PFSK-1 (cell line): ENCODE results near the gene CHD6.

Source experiments
- FOXP2 ChIP-seq: optimal IDR thresholded peaks from 2 replicates; pipeline ENCODE3; 2011; ENCODE audit warnings: borderline replicate concordance, control low read depth, inconsistent platforms; ENCODE audit not compliant: insufficient read depth; ENCODE audit errors: extremely low read length, extremely low read depth
- POLR2AphosphoS5 ChIP-seq: IDR thresholded peaks from 2 replicates; pipeline ENCODE4 v1.6.1; 2012; ENCODE audit warnings: low read depth, mild to moderate bottlenecking, control low read depth, low read length, moderate library complexity
- SIN3A ChIP-seq: IDR thresholded peaks from 2 replicates; pipeline ENCODE4 v1.6.1; 2012; ENCODE audit warnings: mild to moderate bottlenecking, low read length, moderate library complexity, borderline replicate concordance; ENCODE audit not compliant: insufficient read depth
- TAF1 ChIP-seq: IDR thresholded peaks from 2 replicates; pipeline ENCODE4 v1.6.1; 2012; ENCODE audit warnings: low read length, control low read depth, borderline replicate concordance; ENCODE audit not compliant: insufficient read depth
- TF ChIP-seq, protein P1 (sequence below), 2 experiments: IDR thresholded peaks; 2 replicates each; pipeline versions ENCODE4 v1.6.1 to v1.8.0; 2011 to 2012; ENCODE audit warnings: low read depth in 2 of 2, low read length in 2 of 2, control low read depth in 1 of 2, inconsistent platforms in 1 of 2, mild to moderate bottlenecking in 1 of 2, moderate library complexity in 1 of 2; ENCODE audit not compliant: insufficient read depth in 1 of 2

CHD6 gene

DNA sequence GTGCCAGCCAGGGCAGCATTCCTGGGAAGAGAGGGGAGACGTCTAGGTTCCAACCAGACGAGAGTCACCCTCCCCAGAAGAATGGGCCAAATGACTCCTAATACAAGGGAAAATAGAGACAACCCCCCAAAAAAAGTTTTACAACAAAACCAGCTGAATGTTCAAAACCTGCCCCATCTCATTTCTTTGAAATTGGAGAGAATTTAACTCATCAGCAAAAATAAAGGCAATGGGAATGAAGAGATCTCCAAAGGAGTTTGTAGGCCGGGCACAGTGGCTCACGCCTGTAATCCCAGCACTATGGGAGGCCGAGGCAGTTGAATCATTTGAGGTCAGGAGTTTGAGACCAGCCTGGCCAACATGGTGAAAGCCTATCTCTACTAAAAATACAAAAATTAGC is 241.8 kb downstream of the CHD6 start:
- TF ChIP-seq POLR2AphosphoS5 (no peak), FOXP2 (no peak), SIN3A (no peak)

DNA sequence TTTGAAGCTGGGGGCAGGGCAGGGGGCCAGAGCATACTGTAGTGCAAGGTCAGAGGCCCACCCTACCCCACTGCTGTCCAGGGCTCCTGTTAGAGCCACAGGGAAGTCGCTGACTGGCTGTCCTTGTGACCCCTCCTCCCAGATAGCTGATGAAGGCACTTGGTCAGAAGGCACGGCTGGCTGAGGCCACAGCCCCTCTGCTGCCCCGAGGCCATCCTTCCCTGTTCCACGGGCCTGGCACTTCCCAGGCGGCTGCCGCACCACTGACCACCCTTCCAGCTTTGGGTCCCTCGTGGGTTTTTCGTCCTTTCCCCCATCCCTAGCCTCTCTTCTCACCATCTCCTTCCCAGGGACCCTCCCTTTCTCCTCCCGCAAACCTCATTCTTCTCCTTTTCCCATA is 242.3 kb downstream of the CHD6 start:
- TF ChIP-seq POLR2AphosphoS5, result no peak
- no peak for TF ChIP-seq FOXP2
- no peak for TF ChIP-seq TAF1
- no peak for TF ChIP-seq SIN3A
- TF ChIP-seq, protein P1, sequence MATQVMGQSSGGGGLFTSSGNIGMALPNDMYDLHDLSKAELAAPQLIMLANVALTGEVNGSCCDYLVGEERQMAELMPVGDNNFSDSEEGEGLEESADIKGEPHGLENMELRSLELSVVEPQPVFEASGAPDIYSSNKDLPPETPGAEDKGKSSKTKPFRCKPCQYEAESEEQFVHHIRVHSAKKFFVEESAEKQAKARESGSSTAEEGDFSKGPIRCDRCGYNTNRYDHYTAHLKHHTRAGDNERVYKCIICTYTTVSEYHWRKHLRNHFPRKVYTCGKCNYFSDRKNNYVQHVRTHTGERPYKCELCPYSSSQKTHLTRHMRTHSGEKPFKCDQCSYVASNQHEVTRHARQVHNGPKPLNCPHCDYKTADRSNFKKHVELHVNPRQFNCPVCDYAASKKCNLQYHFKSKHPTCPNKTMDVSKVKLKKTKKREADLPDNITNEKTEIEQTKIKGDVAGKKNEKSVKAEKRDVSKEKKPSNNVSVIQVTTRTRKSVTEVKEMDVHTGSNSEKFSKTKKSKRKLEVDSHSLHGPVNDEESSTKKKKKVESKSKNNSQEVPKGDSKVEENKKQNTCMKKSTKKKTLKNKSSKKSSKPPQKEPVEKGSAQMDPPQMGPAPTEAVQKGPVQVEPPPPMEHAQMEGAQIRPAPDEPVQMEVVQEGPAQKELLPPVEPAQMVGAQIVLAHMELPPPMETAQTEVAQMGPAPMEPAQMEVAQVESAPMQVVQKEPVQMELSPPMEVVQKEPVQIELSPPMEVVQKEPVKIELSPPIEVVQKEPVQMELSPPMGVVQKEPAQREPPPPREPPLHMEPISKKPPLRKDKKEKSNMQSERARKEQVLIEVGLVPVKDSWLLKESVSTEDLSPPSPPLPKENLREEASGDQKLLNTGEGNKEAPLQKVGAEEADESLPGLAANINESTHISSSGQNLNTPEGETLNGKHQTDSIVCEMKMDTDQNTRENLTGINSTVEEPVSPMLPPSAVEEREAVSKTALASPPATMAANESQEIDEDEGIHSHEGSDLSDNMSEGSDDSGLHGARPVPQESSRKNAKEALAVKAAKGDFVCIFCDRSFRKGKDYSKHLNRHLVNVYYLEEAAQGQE (IDR thresholded peaks at IDR 0.05; ENCODE audit: insufficient read depth in 1 of 2, low read depth in 2 of 2, low read length in 2 of 2), result no peak

- TF ChIP-seq POLR2AphosphoS5, result no peak
- no peak for TF ChIP-seq FOXP2
- TF ChIP-seq SIN3A, result no peak
- TF ChIP-seq TAF1, result no peak
- TF ChIP-seq, protein P1 (IDR thresholded peaks at IDR 0.05; ENCODE audit: insufficient read depth in 1 of 2, low read depth in 2 of 2, low read length in 2 of 2), result no peak
Observed at GRCh38 chr20:41373931-41374920, 244.0 kb downstream of the CHD6 start.

- TF ChIP-seq SIN3A (no peak), FOXP2 (no peak), POLR2AphosphoS5 (no peak), TAF1 (no peak)
- TF ChIP-seq, protein P1 (IDR thresholded peaks at IDR 0.05; ENCODE audit: insufficient read depth in 1 of 2, low read depth in 2 of 2, low read length in 2 of 2), result no peak
Observed at GRCh38 chr20:41373251-41373783, 244.9 kb downstream of the CHD6 start.

- no peak for TF ChIP-seq FOXP2
- TF ChIP-seq, protein P1 (IDR thresholded peaks at IDR 0.05; ENCODE audit: insufficient read depth in 1 of 2, low read depth in 2 of 2, low read length in 2 of 2), result no peak
- no peak for TF ChIP-seq POLR2AphosphoS5
- TF ChIP-seq TAF1, result no peak
- TF ChIP-seq SIN3A, result no peak
Observed at GRCh38 chr20:41371371-41371770, 246.8 kb downstream of the CHD6 start.
